K562 (cell line): Measurements from ENCODE around the gene USP15.

Experiments
- HDAC3 ChIP-seq: fragments of 450-650 bp; IDR thresholded peaks from 2 replicates; pipeline ENCODE4 v1.6.1; 2018; ENCODE audit warnings: borderline replicate concordance, mild to moderate bottlenecking, moderate library complexity; ENCODE audit not compliant: partially characterized antibody
- NFRKB ChIP-seq: fragments of 450-650 bp; IDR thresholded peaks from 2 replicates; pipeline ENCODE4 v1.6.1; 2016; ENCODE audit warnings: low read depth
- RBFOX2 ChIP-seq: fragments of 200-400 bp; formaldehyde crosslinking; IDR thresholded peaks from 2 replicates; pipeline ENCODE4 v1.6.1; 2017; ENCODE audit warnings: low read depth, mild to moderate bottlenecking, low read length, moderate library complexity
- RFX5 ChIP-seq: IDR thresholded peaks from 2 replicates; pipeline ENCODE4 v1.6.1; 2011; ENCODE audit warnings: low read depth, mild to moderate bottlenecking, improper control_type of control experiment, low read length
- SETDB1 ChIP-seq: IDR thresholded peaks from one replicate; pipeline ENCODE4 v1.6.1; 2012; ENCODE audit warnings: low read length, control low read depth, inconsistent platforms
- SP1 ChIP-seq: sonication (generic); formaldehyde crosslinking; IDR thresholded peaks from 2 replicates; pipeline ENCODE4 v1.8.1; 2022; ENCODE audit warnings: mild to moderate bottlenecking, missing genetic modification reagents
- ZBTB33 ChIP-seq: sonication (generic); formaldehyde crosslinking; IDR thresholded peaks from 2 replicates; pipeline ENCODE4 v1.8.1; 2023; ENCODE audit warnings: mild to moderate bottlenecking, missing genetic modification reagents
- ZNF3 ChIP-seq: fragments of 250-450 bp; sonication (Bioruptor Pico); IDR thresholded peaks from 2 replicates; pipeline ENCODE4 v1.5.0; 2021; ENCODE audit warnings: mild to moderate bottlenecking, moderate library complexity
- ZNF384 ChIP-seq: IDR thresholded peaks from 2 replicates; pipeline ENCODE4 v1.6.1; 2012; ENCODE audit warnings: low read depth, low read length, improper control_type of control experiment
- ZNF668 ChIP-seq: fragments of 250-450 bp; sonication (Bioruptor Pico); IDR thresholded peaks from 2 replicates; pipeline ENCODE4 v1.8.0; 2022; ENCODE audit warnings: mild to moderate bottlenecking, inconsistent platforms
- ZNF76 ChIP-seq: fragments of 250-450 bp; sonication (Bioruptor Pico); IDR thresholded peaks from 2 replicates; pipeline ENCODE4 v1.4.0; 2020; ENCODE audit warnings: mild to moderate bottlenecking, moderate library complexity, borderline replicate concordance
- TF ChIP-seq, protein P1 (sequence below): sonication (generic); formaldehyde crosslinking; IDR thresholded peaks from 2 replicates; pipeline ENCODE4 v1.8.0; 2022; ENCODE audit warnings: missing genetic modification reagents, mild to moderate bottlenecking, moderate library complexity, borderline replicate concordance
- TF ChIP-seq, protein P2 (sequence below), 3 experiments: IDR thresholded peaks in 2 of 3; conservative IDR thresholded peaks in 1 of 3; 2 replicates each; pipeline ENCODE4 v1.5.1; 2011 to 2012; ENCODE audit warnings: low read length in 3 of 3, mild to moderate bottlenecking in 3 of 3, control low read depth in 2 of 3, improper control_type of control experiment in 1 of 3, inconsistent platforms in 1 of 3, low read depth in 1 of 3, mixed read lengths in 1 of 3, moderate library complexity in 1 of 3; ENCODE audit not compliant: insufficient read depth in 2 of 3

DNA sequence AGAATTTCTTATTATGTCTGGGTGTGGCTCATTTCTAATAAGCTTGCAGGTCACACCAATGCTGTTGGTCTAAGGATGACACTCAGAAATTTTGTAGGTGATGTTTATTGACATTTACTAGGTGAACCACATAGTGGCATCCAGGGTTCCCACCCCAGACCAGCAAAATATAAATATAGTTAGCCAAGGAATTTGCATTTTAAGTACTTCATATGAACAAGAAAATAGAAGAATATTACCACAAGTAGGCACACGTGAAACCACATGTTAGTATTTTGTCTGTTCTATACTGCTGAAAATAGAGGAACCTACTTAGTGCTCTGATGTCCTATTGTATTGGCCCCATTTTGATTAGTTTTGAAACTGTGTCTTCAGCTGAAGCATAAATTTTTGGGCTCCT, 71.1 kb downstream of the USP15 start:
- TF ChIP-seq, protein P1, sequence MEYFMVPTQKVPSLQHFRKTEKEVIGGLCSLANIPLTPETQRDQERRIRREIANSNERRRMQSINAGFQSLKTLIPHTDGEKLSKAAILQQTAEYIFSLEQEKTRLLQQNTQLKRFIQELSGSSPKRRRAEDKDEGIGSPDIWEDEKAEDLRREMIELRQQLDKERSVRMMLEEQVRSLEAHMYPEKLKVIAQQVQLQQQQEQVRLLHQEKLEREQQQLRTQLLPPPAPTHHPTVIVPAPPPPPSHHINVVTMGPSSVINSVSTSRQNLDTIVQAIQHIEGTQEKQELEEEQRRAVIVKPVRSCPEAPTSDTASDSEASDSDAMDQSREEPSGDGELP (CRISPR knock-in tag) = no peak
- TF ChIP-seq ZNF668 (CRISPR knock-in tag) = no peak
- no peak for TF ChIP-seq ZNF384
- TF ChIP-seq, protein P2, sequence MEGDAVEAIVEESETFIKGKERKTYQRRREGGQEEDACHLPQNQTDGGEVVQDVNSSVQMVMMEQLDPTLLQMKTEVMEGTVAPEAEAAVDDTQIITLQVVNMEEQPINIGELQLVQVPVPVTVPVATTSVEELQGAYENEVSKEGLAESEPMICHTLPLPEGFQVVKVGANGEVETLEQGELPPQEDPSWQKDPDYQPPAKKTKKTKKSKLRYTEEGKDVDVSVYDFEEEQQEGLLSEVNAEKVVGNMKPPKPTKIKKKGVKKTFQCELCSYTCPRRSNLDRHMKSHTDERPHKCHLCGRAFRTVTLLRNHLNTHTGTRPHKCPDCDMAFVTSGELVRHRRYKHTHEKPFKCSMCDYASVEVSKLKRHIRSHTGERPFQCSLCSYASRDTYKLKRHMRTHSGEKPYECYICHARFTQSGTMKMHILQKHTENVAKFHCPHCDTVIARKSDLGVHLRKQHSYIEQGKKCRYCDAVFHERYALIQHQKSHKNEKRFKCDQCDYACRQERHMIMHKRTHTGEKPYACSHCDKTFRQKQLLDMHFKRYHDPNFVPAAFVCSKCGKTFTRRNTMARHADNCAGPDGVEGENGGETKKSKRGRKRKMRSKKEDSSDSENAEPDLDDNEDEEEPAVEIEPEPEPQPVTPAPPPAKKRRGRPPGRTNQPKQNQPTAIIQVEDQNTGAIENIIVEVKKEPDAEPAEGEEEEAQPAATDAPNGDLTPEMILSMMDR (IDR thresholded peaks at IDR 0.05 in 2 of 3, conservative IDR thresholded peaks at IDR 0.05 in 1 of 3; ENCODE audit: insufficient read depth in 2 of 3, low read depth in 1 of 3, low read length in 3 of 3) = no peak
- TF ChIP-seq HDAC3 = no peak
- no peak for TF ChIP-seq SETDB1
- TF ChIP-seq SP1 (CRISPR knock-in tag) = no peak
- no peak for TF ChIP-seq ZNF3
- no peak for TF ChIP-seq ZNF76 (CRISPR knock-in tag)
- no peak for TF ChIP-seq NFRKB
- no peak for TF ChIP-seq RFX5
- no peak for TF ChIP-seq ZBTB33 (CRISPR knock-in tag)
- no peak for TF ChIP-seq RBFOX2
